PC-9 (cell line): Measurements from ENCODE around the gene PSMB3.

Source experiments
- CTCF ChIP-seq: fragments of 200-600 bp; sonication (generic); conservative IDR thresholded peaks from 2 replicates; pipeline ENCODE4 v1.6.1; 2017; ENCODE audit warnings: mixed run types, antibody characterized with exemption, mild to moderate bottlenecking, moderate library complexity
- EZH2 ChIP-seq: fragments of 200-600 bp; sonication (generic); IDR thresholded peaks from 2 replicates; pipeline ENCODE4 v1.8.0; 2017; ENCODE audit warnings: antibody characterized with exemption, low read depth

GRCh38 chr17:38710985-38711384 lies 41.6 kb upstream of the PSMB3 start:
- TF ChIP-seq CTCF (no peak), EZH2 (no peak)
